Activated T-helper 2 cell treated with anti-CD3 and anti-CD28 coated beads, Interferon-gamma antibody, Interleukin-2, Interleukin-4, amounts not matched to agents 10 μg/mL and 5 μg/mL and 100 μg/mL, durations not matched to agents 14 hours and 24 hours and 36 hours (primary cell): ENCODE data around the gene CD37. TPM values are rescaled to one million over a fixed set of nuclear protein-coding genes. Genes with fewer than 3 reads are reported as not detected.
"Not testable (repeated sequence)": the region's sequence is repeated elsewhere in the genome, so short reads cannot be mapped to it uniquely, and the experiment has no call there.

Source experiments
- DNase-seq: peaks from one replicate; pipeline ENCODE4 v3.0.0; 2021; ENCODE audit warnings: low spot score
- H3K27ac Mint-ChIP-seq: one replicate; pipeline ENCODE4 v1.8.0; 2021; ENCODE audit warnings: mixed read lengths
- H3K27me3 Mint-ChIP-seq: one replicate; pipeline ENCODE4 v1.8.0; 2021; ENCODE audit warnings: low read depth, mixed read lengths
- H3K36me3 Mint-ChIP-seq: one replicate; pipeline ENCODE4 v1.8.0; 2021; ENCODE audit warnings: low read depth, mixed read lengths
- H3K4me1 Mint-ChIP-seq: one replicate; pipeline ENCODE4 v1.8.0; 2021; ENCODE audit warnings: low read depth, mixed read lengths
- H3K4me3 Mint-ChIP-seq: one replicate; pipeline ENCODE4 v1.8.0; 2021; ENCODE audit warnings: low read depth, mild to moderate bottlenecking, moderate library complexity, mixed read lengths
- H3K9me3 Mint-ChIP-seq: one replicate; pipeline ENCODE4 v1.8.0; 2021; ENCODE audit warnings: mixed read lengths
- intact Hi-C: fragments of 100-400 bp; cut with micrococcal nuclease; formaldehyde crosslinking; loops from one replicate; pipeline ENCODE4 v1.15.1; 2023
- total RNA-seq: library from RNA; stranded (reverse); gene quantifications from 2 replicates; pipeline ENCODE4 v1.2.3, GENCODE V29; 2022

Gene CD37
- total RNA-seq, 1 donor from 2014 or later: 141 TPM

DNA sequence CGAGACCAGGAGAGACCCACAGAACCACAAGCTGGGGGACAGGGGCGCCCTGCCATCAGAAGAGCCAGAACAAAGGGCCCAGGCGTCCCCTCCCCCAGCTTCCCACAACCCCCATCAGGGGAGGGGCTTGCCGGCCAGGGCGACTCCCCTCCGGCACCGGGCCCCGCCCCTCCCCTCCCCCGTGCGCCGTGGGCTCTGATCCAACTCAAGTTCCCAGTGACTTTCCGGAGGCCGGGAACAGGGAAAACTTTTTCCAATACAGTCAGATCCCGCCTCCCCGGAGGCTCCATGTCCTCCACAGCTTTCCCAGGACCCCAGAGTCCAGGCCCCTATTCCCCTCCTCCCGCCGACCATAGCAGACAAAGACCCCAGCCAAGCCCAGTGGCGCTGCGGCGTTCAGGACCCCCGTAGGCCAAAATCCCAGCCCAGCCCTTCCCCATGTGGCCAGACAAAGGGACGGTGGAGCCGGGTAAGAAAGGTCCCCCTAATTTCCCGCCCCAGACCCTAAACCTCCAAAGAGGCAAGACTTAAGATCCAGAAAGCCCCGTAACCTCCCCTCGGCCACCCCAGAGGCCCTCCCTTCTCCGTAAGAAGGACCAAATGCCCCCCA is 26.3 kb downstream of the CD37 start:
- intact Hi-C loops: no loop called here
- DNase-seq: no peak
- Mint-ChIP-seq H3K27ac (no peak overlapping the region), H3K36me3 (no peaks in the 10 kb centered on the region), H3K27me3 (peaks cover 43% of the 10 kb centered on the region), H3K9me3 (no peaks in the 10 kb centered on the region), H3K4me3 (no peak overlapping the region), H3K4me1 (peaks cover 4% of the 10 kb centered on the region)

- intact Hi-C loops: no loop called here
- Mint-ChIP-seq H3K27ac (no peak within 1 kb of the TSS), H3K36me3 (no peaks in the 10 kb centered on the region), H3K4me1 (peaks cover 4% of the 10 kb centered on the region), H3K4me3 (no peak within 1 kb of the TSS), H3K9me3 (no peaks in the 10 kb centered on the region), H3K27me3 (peaks cover 37% of the 10 kb centered on the region)
- no peak for DNase-seq
Measured at GRCh38 chr19:49362048-49362928, 27.1 kb downstream of the CD37 start, which contains the start of gene TEAD2. Gene TEAD2, minus strand, starts transcription at chr19:49362416. Its CDS starts 2,341 bp downstream, at chr19:49360075.

GRCh38 chr19:49362929-49363267 is 27.7 kb downstream of the CD37 start:
- DNase-seq: no peak
- intact Hi-C loops: no loop called here

GRCh38 chr19:49363268-49364082 is 28.3 kb downstream of the CD37 start, which contains the start of gene DKKL1:
Gene DKKL1, plus strand, starts transcription at chr19:49363877. Its CDS starts 122 bp downstream, at chr19:49363999.
- H3K9me3 Mint-ChIP-seq: no peaks in the 10 kb centered on the region
- H3K4me1 Mint-ChIP-seq: peaks cover 4% of the 10 kb centered on the region
- DNase-seq: peak; percentile 80
- H3K36me3 Mint-ChIP-seq: no peaks in the 10 kb centered on the region
- intact Hi-C loops: no loop called here
- H3K27me3 Mint-ChIP-seq: peaks cover 36% of the 10 kb centered on the region
- no peak within 1 kb of the TSS for H3K27ac Mint-ChIP-seq
- H3K4me3 Mint-ChIP-seq: no peak within 1 kb of the TSS

More at GRCh38 chr19:49362929-49363267, 27.7 kb downstream of the CD37 start:
- Mint-ChIP-seq H3K27me3 (peaks cover 36% of the 10 kb centered on the region), H3K27ac (no peak overlapping the region), H3K4me3 (no peak overlapping the region), H3K36me3 (no peaks in the 10 kb centered on the region), H3K9me3 (no peaks in the 10 kb centered on the region), H3K4me1 (peaks cover 4% of the 10 kb centered on the region)

GRCh38 chr19:49364083-49364737 is 29.0 kb downstream of the CD37 start:
- Mint-ChIP-seq H3K4me1 (peaks cover 4% of the 10 kb centered on the region), H3K27ac (no peak overlapping the region), H3K4me3 (no peak overlapping the region), H3K36me3 (no peaks in the 10 kb centered on the region), H3K9me3 (peaks cover 6% of the 10 kb centered on the region), H3K27me3 (peaks cover 36% of the 10 kb centered on the region)
- no peak for DNase-seq
- intact Hi-C loops: no loop called here

GRCh38 chr19:49366110-49366509 is 30.9 kb downstream of the CD37 start:
- H3K36me3 Mint-ChIP-seq: no peaks in the 10 kb centered on the region
- H3K27ac Mint-ChIP-seq: no peak overlapping the region
- H3K27me3 Mint-ChIP-seq: peaks cover 23% of the 10 kb centered on the region
- H3K4me3 Mint-ChIP-seq: no peak overlapping the region
- no peak for DNase-seq
- H3K4me1 Mint-ChIP-seq: peaks cover 4% of the 10 kb centered on the region
- H3K9me3 Mint-ChIP-seq: peaks cover 10% of the 10 kb centered on the region
- intact Hi-C loops: no loop called here

DNA sequence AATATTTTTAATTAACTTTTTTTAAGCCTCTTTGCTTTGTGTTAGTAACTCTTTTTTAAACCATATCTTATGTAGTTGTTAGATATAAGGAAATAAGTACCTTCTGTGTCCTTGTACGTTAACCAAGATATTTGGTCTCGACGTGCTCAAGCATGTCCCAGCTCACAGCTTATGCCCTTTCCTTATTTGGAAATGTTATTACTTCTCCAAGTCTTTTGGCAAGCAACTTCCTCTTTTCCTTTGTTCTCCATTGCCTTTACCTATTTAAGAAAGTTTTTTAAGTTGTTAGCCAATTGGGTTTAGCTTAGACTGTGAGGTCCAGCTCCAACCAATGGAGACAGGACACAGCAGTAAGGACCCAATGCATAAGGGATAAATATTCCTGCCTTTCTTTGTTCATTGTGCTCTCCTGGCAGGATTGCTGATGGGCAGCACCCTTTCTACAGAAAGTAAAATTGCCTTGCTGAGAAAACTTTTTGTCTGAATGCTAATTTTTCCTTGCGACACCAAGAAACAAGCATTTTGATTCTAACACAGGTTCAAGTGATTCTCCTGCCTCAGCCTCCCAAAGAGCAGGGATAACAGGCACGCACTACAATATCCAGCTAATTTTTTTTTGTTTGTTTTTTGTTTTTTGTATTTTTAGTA is 33.6 kb downstream of the CD37 start:
- Mint-ChIP-seq H3K4me3 (no peak overlapping the region), H3K36me3 (no peaks in the 10 kb centered on the region), H3K27ac (no peak overlapping the region), H3K4me1 (no peaks in the 10 kb centered on the region), H3K27me3 (peaks cover 14% of the 10 kb centered on the region), H3K9me3 (peaks cover 10% of the 10 kb centered on the region)
- DNase-seq: no peak
- intact Hi-C loops: no loop called here

- Mint-ChIP-seq H3K9me3 (peaks cover 10% of the 10 kb centered on the region), H3K27me3 (peaks cover 3% of the 10 kb centered on the region), H3K4me1 (no peaks in the 10 kb centered on the region), H3K36me3 (no peaks in the 10 kb centered on the region), H3K4me3 (no peak overlapping the region), H3K27ac (no peak overlapping the region)
- intact Hi-C loops: no loop called here
- no peak for DNase-seq
Measured at GRCh38 chr19:49371184-49371583, 36.0 kb downstream of the CD37 start.

- H3K9me3 Mint-ChIP-seq: peaks cover 10% of the 10 kb centered on the region
- H3K4me1 Mint-ChIP-seq, intact Hi-C loops, H3K27me3 Mint-ChIP-seq, H3K27ac Mint-ChIP-seq, H3K36me3 Mint-ChIP-seq, DNase-seq, H3K4me3 Mint-ChIP-seq: not testable (repeated sequence)
Measured at GRCh38 chr19:49373174-49373573, 38.0 kb downstream of the CD37 start.

- Mint-ChIP-seq H3K27me3 (peaks cover 4% of the 10 kb centered on the region), H3K9me3 (no peaks in the 10 kb centered on the region), H3K36me3 (no peaks in the 10 kb centered on the region), H3K27ac (no peak overlapping the region), H3K4me1 (no peaks in the 10 kb centered on the region), H3K4me3 (no peak overlapping the region)
- intact Hi-C loops: loop anchor here (1.0 kb wide), 1 partner anchor 22 kb away; no protein-coding TSS in a partner anchor
- no peak for DNase-seq
Measured at GRCh38 chr19:49374665-49375434, 39.6 kb downstream of the CD37 start.

DNA sequence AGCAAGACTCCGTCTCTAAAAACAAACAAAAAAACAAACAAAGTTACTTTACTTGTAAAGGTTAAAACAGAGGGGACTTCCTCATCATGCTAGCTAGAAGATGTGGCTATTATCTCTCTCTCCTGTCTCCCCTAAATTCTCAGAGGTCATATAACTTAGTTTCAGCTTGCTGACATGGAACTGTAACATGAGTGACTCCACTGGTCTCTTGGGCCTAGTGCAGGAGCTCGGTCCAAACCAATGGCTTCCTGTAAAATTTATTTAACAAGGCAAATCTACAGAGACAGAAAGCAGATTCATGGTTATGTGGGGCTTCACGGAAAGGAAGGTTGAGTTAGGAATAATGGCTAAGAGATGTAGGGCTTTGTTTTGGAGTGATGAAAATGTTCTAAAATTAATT is 43.3 kb downstream of the CD37 start:
- intact Hi-C loops: no loop called here
- no peak overlapping the region for H3K4me3 Mint-ChIP-seq
- DNase-seq: no peak
- H3K36me3 Mint-ChIP-seq: no peaks in the 10 kb centered on the region
- no peaks in the 10 kb centered on the region for H3K4me1 Mint-ChIP-seq
- no peak overlapping the region for H3K27ac Mint-ChIP-seq
- H3K9me3 Mint-ChIP-seq: peaks cover 10% of the 10 kb centered on the region
- H3K27me3 Mint-ChIP-seq: peaks cover 11% of the 10 kb centered on the region
